Esophagus (tissue), 2 donors: Measurements from ENCODE around the gene MAST3. TPM values are rescaled to one million over a fixed set of nuclear protein-coding genes. Genes with fewer than 3 reads are reported as not detected.

Source experiments
- H3K27ac ChIP-seq, 2 donors: one replicate each; pipeline ENCODE4 v1.5.1; 2013; ENCODE audit warnings: low read depth in 2 of 2, mild to moderate bottlenecking in 2 of 2, inconsistent platforms in 1 of 2, low read length in 1 of 2, moderate library complexity in 1 of 2
- H3K27me3 ChIP-seq, 2 donors: one replicate each; pipeline ENCODE4 v1.6.1; 2013; ENCODE audit warnings: low read length in 2 of 2, control low read depth in 1 of 2, mild to moderate bottlenecking in 1 of 2; ENCODE audit not compliant: insufficient read depth in 2 of 2, control insufficient read depth in 1 of 2
- H3K36me3 ChIP-seq, 2 donors: one replicate each; pipeline ENCODE4 v1.6.1; 2013; ENCODE audit warnings: low read length in 1 of 2; ENCODE audit not compliant: control insufficient read depth in 2 of 2, insufficient read depth in 2 of 2
- H3K4me1 ChIP-seq, 2 donors: one replicate each; pipeline ENCODE4 v1.6.1; 2013; ENCODE audit warnings: low read length in 1 of 2; ENCODE audit not compliant: control insufficient read depth in 2 of 2, insufficient read depth in 2 of 2
- H3K4me3 ChIP-seq, 2 donors: one replicate each; pipeline ENCODE4 v1.5.1; 2013; ENCODE audit warnings: low read length in 2 of 2, mild to moderate bottlenecking in 2 of 2, low read depth in 1 of 2, moderate library complexity in 1 of 2
- H3K9me3 ChIP-seq, 2 donors: one replicate each; pipeline ENCODE4 v1.6.1; 2013; ENCODE audit warnings: mild to moderate bottlenecking in 2 of 2, low read depth in 1 of 2, low read length in 1 of 2, moderate library complexity in 1 of 2; ENCODE audit not compliant: control insufficient read depth in 2 of 2, insufficient read depth in 1 of 2
- WGBS, 2 donors: extraction: QIAGEN DNeasy Blood & Tissue Kit; methylation state at CpG; one replicate each; pipeline ENCODE4 v1.1.7; 2013; 5-methylcytosine and 5-hydroxymethylcytosine counted together
- polyA plus RNA-seq, 2 donors: library from polyadenylated mRNA; stranded (reverse); fragments of 200-250 nt; gene quantifications; one replicate each; pipeline ENCODE4 v1.2.3, GENCODE V29; 2013
- donor health status: healthy with polysubstance abuse.
- donor health status: Bipolar disorder and iron deficiency.

MAST3 gene
- polyA plus RNA-seq, 2 donors = 1.5 to 2.5 TPM

GRCh38 chr19:18197941-18198340, 100.4 kb downstream of the MAST3 start:
- H3K4me3 ChIP-seq = no peak overlapping the region
- 64 to 69% methylated on average over 6 of the region's 6 CpGs for WGBS, 2 donors
- peak overlapping the region in 1 of 2 donors; percentile 16 for H3K27ac ChIP-seq
- no peaks in the 10 kb centered on the region for H3K27me3 ChIP-seq
- peaks cover 7 to 11% of the 10 kb centered on the region in 2 donors for H3K4me1 ChIP-seq
- no peaks in the 10 kb centered on the region for H3K9me3 ChIP-seq
- peaks cover 16 to 23% of the 10 kb centered on the region in 2 donors for H3K36me3 ChIP-seq

GRCh38 chr19:18198374-18198773, 100.8 kb downstream of the MAST3 start:
- Histone ChIP-seq H3K36me3 (peaks cover 16 to 23% of the 10 kb centered on the region in 2 donors), H3K27ac (no peak overlapping the region)

More at GRCh38 chr19:18198374-18198773, 100.8 kb downstream of the MAST3 start:
- peaks cover 7 to 16% of the 10 kb centered on the region in 2 donors for H3K4me1 ChIP-seq
- H3K9me3 ChIP-seq = no peaks in the 10 kb centered on the region
- 91 to 94% methylated on average over 6 of the region's 6 CpGs for WGBS, 2 donors
- H3K27me3 ChIP-seq = no peaks in the 10 kb centered on the region
- no peak overlapping the region for H3K4me3 ChIP-seq

Other genes starting within 250 kb of the MAST3 start
- gene JAK3, start 249.8 kb upstream of the MAST3 start, polyA plus RNA-seq = 1 to 10 TPM; 1.5 to 2.5 TPM
- gene RPL18A, start 237.9 kb upstream of the MAST3 start, polyA plus RNA-seq = 1,000 to 10,000 TPM; 1,368 to 2,485 TPM
- under 1 TPM; 0.01 to 0.04 TPM for gene SLC5A5, start 225.8 kb upstream of the MAST3 start, polyA plus RNA-seq
- 100 to 1,000 TPM; 101 to 111 TPM for gene CCDC124, start 164.8 kb upstream of the MAST3 start, polyA plus RNA-seq
- gene KCNN1, start 130.7 kb upstream of the MAST3 start, polyA plus RNA-seq = under 1 TPM; 0.02 TPM
- 10 to 100 TPM; 10.9 to 24.0 TPM for gene ARRDC2, start 89.6 kb upstream of the MAST3 start, polyA plus RNA-seq
- gene IL12RB1, start 10.8 kb upstream of the MAST3 start, polyA plus RNA-seq = under 1 TPM; 0.40 to 0.51 TPM
- 10 to 100 TPM in 1 of 2 donors, 1 to 10 TPM in 1; 8.1 to 10.6 TPM for gene PIK3R2, start 55.4 kb downstream of the MAST3 start, polyA plus RNA-seq
- 10 to 100 TPM in 1 of 2 donors, 1 to 10 TPM in 1; 9.9 to 29.3 TPM for gene IFI30, start 76.0 kb downstream of the MAST3 start, polyA plus RNA-seq
- gene MPV17L2, start 95.4 kb downstream of the MAST3 start, polyA plus RNA-seq = 10 to 100 TPM in 1 of 2 donors, 1 to 10 TPM in 1; 7.4 to 12.0 TPM
- 1 to 10 TPM in 1 of 2 donors, under 1 TPM in 1; 0.81 to 1.1 TPM for gene RAB3A, start 106.3 kb downstream of the MAST3 start, polyA plus RNA-seq
- gene PDE4C, start 128.7 kb downstream of the MAST3 start, polyA plus RNA-seq = under 1 TPM; 0.07 to 0.39 TPM
- 10 to 100 TPM in 1 of 2 donors, under 1 TPM in 1; 0.88 to 12.2 TPM for gene IQCN, start 176.7 kb downstream of the MAST3 start, polyA plus RNA-seq
- 10 to 100 TPM; 57.9 to 84.5 TPM for gene JUND, start 183.8 kb downstream of the MAST3 start, polyA plus RNA-seq
- 100 to 1,000 TPM in 1 of 2 donors, 10 to 100 TPM in 1; 96.9 to 113 TPM for gene LSM4, start 225.3 kb downstream of the MAST3 start, polyA plus RNA-seq
- 1 to 10 TPM; 1.8 to 1.9 TPM for gene PGPEP1, start 242.8 kb downstream of the MAST3 start, polyA plus RNA-seq